Brain microvascular endothelial cell (primary cell): ENCODE results near the gene ATG101.

ENCODE experiments used
- DNase-seq: peaks from one replicate; pipeline ENCODE4 v3.0.0-alpha.2; 2020
- H3K27ac ChIP-seq: fragments of 250-450 bp; sonication (Bioruptor Pico); 2 replicates; pipeline ENCODE4 v1.5.1; 2020; ENCODE audit warnings: mild to moderate bottlenecking, moderate library complexity
- H3K27me3 ChIP-seq: fragments of 250-450 bp; sonication (Bioruptor Pico); replicated peaks from 2 replicates; pipeline ENCODE4 v1.5.1; 2020; ENCODE audit warnings: mild to moderate bottlenecking
- H3K36me3 ChIP-seq: fragments of 250-450 bp; sonication (Bioruptor Pico); replicated peaks from 2 replicates; pipeline ENCODE4 v1.5.1; 2020; ENCODE audit warnings: mild to moderate bottlenecking
- H3K4me3 ChIP-seq: 2 replicates; pipeline ENCODE4 v1.5.1; 2011; ENCODE audit warnings: low read depth, mild to moderate bottlenecking, control low read depth, low read length, moderate library complexity
- in situ Hi-C: cut with HindIII; loops from 2 replicates; pipeline ENCODE4 v1.10.0; 2017; ENCODE audit warnings: low sequenced_read_pairs, low pct_ligation_motif_present
- TF ChIP-seq, protein P1 (sequence below): IDR thresholded peaks from 2 replicates; pipeline ENCODE4 v1.5.1; 2011; ENCODE audit warnings: low read depth, mild to moderate bottlenecking, moderate library complexity, low read length, control low read depth, inconsistent platforms; ENCODE audit errors: missing control alignments

Gene ATG101

GRCh38 chr12:52057638-52058576 is 11.9 kb upstream of the ATG101 start:
- no peaks in the 10 kb centered on the region for H3K36me3 ChIP-seq
- H3K27ac ChIP-seq = no peak overlapping the region
- H3K4me3 ChIP-seq = no peak overlapping the region
- no peaks in the 10 kb centered on the region for H3K27me3 ChIP-seq
- DNase-seq = no peak
- in situ Hi-C loops = no loop called here
- TF ChIP-seq, protein P1, sequence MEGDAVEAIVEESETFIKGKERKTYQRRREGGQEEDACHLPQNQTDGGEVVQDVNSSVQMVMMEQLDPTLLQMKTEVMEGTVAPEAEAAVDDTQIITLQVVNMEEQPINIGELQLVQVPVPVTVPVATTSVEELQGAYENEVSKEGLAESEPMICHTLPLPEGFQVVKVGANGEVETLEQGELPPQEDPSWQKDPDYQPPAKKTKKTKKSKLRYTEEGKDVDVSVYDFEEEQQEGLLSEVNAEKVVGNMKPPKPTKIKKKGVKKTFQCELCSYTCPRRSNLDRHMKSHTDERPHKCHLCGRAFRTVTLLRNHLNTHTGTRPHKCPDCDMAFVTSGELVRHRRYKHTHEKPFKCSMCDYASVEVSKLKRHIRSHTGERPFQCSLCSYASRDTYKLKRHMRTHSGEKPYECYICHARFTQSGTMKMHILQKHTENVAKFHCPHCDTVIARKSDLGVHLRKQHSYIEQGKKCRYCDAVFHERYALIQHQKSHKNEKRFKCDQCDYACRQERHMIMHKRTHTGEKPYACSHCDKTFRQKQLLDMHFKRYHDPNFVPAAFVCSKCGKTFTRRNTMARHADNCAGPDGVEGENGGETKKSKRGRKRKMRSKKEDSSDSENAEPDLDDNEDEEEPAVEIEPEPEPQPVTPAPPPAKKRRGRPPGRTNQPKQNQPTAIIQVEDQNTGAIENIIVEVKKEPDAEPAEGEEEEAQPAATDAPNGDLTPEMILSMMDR = no peak

- in situ Hi-C loops = no loop called here
- TF ChIP-seq, protein P1 = no peak
- Histone ChIP-seq H3K36me3 (no peaks in the 10 kb centered on the region), H3K27ac (no peak overlapping the region), H3K4me3 (no peak overlapping the region), H3K27me3 (no peaks in the 10 kb centered on the region)
- DNase-seq = no peak
Measured at GRCh38 chr12:52058631-52059361, 11.0 kb upstream of the ATG101 start.

DNA sequence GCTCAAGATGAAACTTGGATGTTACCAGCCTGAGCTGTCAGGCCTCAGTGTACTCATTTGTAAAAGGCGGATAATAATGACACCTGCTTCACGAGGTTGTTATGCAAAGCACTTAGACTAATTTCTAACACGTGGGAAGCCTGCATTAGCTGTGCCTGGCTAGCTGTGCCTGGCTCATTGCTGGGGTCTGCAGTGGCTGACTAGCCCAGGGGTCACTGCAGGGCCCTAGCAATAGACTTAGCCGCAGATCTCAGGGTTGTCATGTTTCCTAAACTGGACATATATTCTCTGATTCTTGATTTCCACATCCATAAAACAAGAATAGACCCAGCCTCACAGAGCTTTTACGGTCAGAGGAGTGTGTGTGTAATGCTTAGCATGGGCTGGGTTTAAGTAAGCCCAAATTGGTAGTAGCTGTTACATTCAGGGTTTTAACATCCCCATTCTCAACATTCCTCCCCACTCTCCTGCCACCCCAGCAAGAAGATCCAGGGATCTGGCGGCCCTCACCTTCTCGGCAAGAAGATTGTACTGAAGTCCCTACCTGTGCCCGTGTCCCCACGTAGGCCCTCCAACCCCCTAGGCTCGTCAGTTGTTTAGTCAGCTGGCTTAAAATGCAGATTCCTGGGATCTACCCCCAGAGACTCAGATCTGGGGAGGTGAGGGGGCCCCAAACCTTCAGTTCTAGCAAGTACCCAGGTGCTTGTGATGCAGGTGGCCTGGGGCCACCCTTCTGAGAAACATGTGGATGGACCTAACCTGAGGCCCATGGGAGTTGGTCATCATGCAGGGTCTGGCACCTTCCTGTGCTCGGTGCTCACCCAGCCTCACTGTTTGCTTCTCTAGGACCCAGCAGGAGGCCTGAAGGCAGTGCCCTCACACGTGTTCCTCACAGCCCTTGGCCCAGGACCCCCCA is 9.9 kb upstream of the ATG101 start:
- Histone ChIP-seq H3K27ac (no peak overlapping the region), H3K36me3 (no peaks in the 10 kb centered on the region), H3K4me3 (no peak overlapping the region), H3K27me3 (no peaks in the 10 kb centered on the region)
- TF ChIP-seq, protein P1 = no peak
- DNase-seq = no peak
- in situ Hi-C loops = no loop called here

- in situ Hi-C loops = no loop called here
- H3K4me3 ChIP-seq = no peak overlapping the region
- no peak overlapping the region for H3K27ac ChIP-seq
- TF ChIP-seq, protein P1 = no peak
- no peaks in the 10 kb centered on the region for H3K27me3 ChIP-seq
- DNase-seq = no peak
- no peaks in the 10 kb centered on the region for H3K36me3 ChIP-seq
Measured at GRCh38 chr12:52060498-52061177, 9.1 kb upstream of the ATG101 start.
